ENCODE results near the gene ZBTB38.

The ZBTB38 gene

GRCh38 chr3:141388823-141389621, 20.7 kb downstream of the ZBTB38 start:
- DNase-seq, result no peak

DNA sequence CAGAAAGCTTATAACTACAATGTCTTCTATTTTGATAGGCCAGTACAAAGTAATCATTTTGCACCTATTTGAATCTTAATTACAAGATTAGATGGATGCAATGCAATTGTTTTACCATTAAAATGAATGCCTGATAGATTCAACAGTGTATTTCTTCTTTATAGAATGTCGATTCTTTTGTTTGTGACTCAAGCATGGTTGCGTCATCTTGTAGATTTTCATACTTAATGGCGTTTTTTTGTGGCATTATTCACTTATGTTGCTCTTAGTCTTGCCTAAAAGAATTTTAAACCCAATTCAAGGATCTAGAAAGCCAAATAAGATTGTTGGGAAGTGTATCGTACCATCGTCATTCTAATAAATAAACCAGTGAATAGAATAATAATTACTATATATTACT, 21.4 kb downstream of the ZBTB38 start:
- DNase-seq, result no peak

DNA sequence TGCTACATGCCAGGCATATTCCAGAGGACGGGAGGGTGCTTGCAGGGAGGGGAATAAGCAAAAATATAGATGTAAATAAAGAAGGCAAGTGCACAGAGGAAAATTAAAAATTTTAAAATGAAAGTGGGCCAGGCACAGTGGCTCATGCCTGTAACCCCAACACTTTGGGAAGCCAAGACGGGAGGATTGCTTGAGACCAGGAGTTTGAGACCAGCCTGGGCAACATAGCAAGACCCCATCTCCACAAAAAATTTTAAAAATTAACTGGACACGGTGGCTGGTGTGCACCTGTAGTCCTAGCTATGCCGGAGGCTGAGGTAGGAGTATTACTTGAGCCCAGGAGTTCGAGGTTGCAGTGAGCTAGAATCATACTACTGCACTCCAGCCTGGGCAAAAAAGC, 22.4 kb downstream of the ZBTB38 start:
- DNase-seq, result no peak

- DNase-seq, result no peak
Observed at GRCh38 chr3:141391298-141391990, 23.1 kb downstream of the ZBTB38 start.

DNA sequence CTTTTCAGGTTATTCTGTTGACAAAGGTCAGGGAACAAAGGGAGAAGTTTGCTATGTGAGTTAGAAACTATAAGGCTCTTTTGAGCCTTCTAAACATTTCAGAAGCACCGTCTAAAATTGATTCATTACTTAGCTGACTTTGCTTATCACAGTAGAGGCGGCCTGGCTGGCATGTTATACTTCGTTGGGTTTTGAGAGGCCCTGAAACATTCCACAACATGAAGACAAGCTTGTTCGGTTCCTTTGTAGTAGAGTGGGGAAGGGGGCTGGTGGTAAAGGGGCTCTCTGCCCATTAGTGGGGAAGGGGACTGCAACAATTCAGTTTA, 23.6 kb downstream of the ZBTB38 start:
- DNase-seq, result no peak

DNA sequence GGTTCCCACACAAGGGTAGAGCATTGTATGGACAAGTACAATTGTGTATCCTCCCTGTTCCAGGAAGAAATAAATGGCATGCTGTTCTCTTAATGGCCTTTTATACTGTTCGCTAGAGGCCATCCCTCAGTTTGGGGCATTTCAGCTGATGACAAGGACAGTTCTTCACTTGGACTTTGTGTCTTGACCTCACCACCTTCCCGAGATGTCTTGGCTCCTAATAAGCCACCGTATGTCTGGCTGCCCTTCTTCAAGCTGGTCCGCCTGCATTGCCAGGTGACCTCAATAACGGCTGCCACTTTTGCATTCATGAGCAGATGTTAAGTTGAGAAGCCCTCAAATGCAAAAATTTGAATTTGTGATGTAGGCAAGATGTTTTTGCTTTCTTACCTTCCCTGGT, 24.1 kb downstream of the ZBTB38 start:
- DNase-seq, result no peak

- peak in 1 of 2 donors; percentile 58 for DNase-seq
Observed at GRCh38 chr3:141392897-141393734, 24.8 kb downstream of the ZBTB38 start.

DNA sequence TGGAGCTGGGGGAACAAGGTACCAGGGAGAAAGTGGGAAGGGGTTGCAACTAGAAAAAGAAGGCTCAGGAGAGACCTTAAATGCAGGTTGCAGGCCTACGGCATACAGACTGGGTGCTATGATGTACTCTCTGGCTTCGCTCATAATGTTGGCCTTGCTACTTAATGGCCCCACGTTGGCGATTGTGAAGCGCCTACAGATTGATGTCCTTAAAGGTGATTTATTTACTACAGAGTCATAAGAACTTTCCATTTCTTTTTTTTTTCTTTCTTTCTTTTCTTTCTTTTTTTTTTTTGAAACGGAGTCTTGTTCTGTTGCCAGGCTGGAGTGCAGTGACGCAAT, 25.4 kb downstream of the ZBTB38 start:
- DNase-seq, result no peak

DNA sequence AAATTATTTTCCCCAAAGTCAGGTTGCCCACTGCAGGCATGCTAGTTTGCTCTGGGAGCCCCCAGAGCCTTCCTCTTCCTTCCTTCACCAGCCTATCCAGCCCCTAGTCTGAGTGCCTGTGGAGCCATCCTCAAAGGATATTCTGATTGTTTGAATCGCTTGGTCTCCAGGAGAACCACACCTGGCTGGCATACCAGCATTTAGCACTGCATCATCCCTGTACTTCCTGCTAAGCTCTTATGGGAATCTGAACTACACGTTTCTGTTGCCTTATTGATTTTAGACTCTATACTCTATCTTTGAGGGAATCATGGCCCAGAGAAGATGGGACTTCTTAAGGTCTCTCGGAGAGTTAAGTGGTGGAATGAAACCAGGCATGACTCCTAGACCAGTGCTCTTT, 26.3 kb downstream of the ZBTB38 start:
- DNase-seq, result no peak

DNA sequence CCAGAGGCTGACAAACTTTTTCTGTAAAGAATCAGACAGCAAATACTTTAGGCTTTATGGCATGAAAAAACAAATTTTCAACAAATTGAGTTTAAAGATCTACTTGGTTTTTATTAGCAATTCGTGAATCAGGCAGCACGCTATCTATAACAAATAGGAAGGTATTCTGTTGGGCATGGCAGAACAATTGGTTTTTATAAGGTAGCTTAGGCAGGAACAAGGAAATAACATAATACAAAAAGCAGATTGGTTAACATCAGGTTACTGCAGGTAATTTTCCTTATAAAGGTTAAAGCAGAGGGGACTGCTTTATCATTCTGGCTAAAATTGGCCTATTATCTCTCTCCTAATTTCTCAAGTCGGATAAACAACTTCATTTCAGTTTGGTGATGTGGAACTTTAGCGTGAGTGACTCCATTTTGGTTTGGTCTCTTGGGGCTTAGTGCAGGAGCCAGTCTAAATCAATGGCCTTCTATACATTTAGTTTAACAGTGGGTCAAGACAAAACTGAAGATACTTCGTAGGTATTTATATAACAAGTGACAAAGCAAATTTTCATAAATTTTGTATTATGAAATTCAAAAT, 26.8 kb downstream of the ZBTB38 start:
- no peak for DNase-seq

- DNase-seq, result no peak
Observed at GRCh38 chr3:141397996-141398395, 29.7 kb downstream of the ZBTB38 start.

GRCh38 chr3:141399200-141399599, 30.9 kb downstream of the ZBTB38 start:
- no peak for DNase-seq

DNA sequence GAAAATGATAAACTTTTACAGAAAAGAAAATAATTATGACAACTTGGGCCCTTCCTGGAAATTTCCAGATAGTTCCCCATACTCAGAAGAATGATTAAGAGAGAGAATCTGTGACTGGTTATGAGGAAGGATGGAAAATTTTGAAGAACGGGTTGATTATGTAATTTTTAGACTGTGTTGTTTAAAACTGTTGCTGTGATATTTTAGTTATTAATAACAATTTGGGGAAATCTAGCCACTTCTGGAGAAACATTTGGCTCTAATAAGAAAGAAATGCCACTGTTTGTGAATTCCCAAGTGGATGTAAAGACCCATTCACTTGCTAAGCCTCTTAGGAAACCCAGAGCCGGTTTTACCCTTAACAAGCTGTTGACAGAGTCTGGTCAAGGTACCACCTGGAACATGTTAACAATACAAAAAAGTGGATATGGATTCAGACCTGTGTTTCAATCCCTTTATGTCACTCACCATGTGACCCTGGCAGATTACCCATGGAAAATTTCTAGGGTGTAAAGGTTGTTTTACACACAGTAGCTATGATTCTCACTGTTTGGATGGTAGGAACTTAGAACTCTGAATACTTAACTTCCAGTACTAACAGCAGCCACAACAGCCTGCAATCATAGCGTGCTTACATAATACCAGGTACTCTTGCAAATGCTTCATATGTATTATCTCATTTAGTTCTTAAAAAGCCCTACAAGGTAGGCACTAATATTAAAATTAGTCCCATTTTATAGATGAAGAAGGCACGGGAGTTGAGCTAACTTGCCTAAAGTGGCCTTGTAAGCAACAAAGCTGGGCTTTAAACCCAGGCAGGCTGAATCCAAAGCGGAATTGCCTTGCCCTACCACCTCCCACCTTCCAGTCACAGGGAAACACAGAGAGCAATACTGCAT, 32.0 kb downstream of the ZBTB38 start:
- DNase-seq, result no peak

DNA sequence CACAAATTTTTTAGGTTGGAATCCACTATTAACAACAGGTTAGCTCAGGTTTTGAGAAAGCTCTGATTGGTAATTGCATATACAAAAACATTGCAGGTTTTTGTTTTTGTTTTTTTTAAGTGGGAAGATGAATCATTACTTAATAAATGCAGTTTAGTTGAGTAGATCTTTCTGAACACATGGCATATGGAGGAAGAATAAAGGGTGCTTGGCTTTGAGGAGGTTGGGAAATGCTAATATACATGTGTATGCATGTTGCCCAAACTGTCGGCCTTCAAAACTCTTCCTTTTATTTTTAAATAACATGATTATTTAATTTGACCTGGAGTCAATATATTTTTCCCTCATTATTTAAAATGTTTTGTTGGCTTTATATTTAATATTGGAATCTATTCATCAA, 32.8 kb downstream of the ZBTB38 start:
- DNase-seq, result no peak

DNA sequence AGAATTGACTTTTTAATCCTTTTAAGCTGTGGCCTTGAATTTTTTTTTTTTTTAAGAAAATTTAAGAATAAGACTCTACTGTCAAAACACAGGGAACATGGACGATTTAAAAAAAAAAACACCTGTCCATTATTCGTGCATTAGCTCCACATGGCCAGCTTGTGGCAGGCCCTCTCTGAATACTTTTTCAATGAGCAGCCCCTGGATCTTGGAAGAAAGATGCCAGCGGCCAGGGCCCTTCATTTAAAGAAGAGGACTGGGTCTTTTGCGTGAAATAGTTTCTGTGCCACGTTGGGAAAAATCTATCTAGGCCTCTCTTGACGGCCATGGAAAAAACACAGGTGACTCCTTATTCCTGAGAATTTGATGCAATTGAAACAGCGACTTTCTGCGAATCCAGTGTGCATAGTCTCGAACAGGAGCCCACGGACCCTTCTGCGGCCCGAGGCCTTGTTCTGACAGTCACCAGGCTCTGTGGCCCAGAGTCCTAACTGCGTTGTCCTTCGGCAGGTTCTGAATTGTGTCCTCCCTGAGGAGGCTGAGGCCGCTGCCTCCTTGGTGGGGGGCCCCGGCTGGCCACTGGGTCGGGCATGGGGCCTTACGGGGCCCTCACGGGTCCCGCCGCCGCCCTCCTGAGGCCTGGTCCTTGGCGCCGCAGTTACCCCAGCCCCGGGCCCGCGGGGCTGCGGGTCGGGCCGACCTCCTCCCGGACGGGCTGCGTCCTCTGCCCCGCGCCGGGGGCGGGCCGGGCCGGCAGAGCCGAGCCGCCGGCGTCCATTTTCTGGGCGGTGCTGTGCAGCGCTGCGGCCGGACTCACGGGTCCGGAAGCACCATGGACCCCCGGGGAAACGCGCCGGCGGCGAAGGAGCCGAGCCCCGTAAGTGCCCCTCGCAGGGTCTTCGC, 33.5 kb downstream of the ZBTB38 start:
- peak; percentile 36 to 78 for DNase-seq

DNA sequence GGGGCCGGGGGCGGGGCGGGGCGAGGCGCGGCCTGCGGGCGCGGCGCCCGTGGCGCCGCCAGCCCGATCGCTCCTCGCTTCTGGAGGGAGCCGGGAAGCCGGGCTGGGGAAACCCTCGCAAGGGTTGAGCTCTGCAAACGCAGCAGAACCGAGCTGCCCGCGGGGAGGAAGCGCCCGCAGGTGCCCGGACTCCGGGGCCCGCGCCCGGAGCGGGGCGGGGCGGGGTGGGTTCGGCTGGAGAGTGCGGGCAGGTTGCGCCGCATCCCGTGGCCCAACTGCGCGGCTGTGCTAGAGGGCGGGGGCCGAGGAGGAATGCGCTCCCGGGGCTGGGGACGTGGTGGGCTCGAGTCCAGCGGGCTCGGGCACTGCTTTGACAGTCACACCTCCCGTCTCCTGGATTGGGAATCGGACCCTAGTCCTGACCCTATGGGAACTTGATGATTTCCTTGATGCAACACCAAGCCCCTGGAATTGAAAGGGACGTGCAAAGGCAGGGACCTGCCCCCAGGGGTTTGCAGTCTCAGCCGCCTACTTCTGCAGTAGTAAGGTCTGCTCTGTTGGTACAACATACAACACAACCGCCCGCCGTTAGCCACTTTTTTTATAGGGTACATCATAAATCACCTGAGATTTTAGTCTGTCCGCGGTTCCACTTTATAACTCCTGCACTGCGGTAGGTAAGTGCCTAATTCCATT, 34.3 kb downstream of the ZBTB38 start:
- peak; percentile 30 to 58 for DNase-seq

- DNase-seq, result no peak
Observed at GRCh38 chr3:141403576-141403975, 35.3 kb downstream of the ZBTB38 start.

- no peak for DNase-seq
Observed at GRCh38 chr3:141405025-141405424, 36.7 kb downstream of the ZBTB38 start.

DNA sequence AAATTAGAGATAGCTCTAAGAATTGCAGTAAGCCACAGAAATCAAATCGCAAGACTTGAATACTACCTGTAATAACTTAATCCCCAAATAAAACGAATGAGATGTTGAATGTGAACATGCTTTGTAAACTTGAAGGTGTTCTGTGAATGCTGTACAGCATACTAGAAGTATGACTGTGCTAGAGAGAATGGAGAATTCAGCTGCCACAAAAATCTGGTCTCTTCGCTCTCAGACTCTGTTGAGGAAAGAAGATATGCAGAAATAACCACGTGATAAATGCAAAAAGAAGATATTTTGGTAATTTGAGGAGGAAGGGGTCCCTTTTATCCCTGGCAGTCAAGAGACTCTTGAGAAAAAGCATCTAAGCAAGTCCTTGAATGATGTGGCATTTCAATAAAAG, 37.3 kb downstream of the ZBTB38 start:
- DNase-seq, result no peak

DNA sequence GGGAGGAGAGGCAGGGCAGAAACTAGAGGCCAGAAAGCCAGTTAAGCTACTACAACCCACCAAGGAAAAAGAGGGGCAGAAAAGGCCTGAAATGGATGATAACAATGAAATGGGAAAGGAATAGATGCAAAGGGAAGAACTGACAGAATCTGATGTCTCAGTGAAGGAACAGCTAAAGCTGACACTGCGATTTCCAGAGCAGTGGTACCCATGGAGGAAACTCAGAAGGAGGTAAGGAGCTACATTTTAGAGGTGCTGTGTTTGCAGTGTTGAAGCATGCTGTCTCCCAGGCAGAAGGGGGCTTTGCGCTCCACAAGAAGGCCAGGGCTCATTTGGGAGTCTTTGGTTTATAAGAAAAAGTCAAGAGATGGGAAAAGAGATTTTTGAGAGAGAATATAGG, 38.0 kb downstream of the ZBTB38 start:
- no peak for DNase-seq

- no peak for DNase-seq
Observed at GRCh38 chr3:141407047-141407446, 38.7 kb downstream of the ZBTB38 start.
